Measurements from ENCODE around the gene PARN.
"Not testable (repeated sequence)": the region's sequence is repeated elsewhere in the genome, so short reads cannot be mapped to it uniquely, and the experiment has no call there.

Gene PARN

GRCh38 chr16:14632693-14633569 lies 2.9 kb upstream of the PARN start, which contains the start of gene BFAR:
TSS of gene BFAR (plus strand) at chr16:14632951. CDS start at chr16:14644347, 11,396 bp downstream.
- TF ChIP-seq, protein P1, sequence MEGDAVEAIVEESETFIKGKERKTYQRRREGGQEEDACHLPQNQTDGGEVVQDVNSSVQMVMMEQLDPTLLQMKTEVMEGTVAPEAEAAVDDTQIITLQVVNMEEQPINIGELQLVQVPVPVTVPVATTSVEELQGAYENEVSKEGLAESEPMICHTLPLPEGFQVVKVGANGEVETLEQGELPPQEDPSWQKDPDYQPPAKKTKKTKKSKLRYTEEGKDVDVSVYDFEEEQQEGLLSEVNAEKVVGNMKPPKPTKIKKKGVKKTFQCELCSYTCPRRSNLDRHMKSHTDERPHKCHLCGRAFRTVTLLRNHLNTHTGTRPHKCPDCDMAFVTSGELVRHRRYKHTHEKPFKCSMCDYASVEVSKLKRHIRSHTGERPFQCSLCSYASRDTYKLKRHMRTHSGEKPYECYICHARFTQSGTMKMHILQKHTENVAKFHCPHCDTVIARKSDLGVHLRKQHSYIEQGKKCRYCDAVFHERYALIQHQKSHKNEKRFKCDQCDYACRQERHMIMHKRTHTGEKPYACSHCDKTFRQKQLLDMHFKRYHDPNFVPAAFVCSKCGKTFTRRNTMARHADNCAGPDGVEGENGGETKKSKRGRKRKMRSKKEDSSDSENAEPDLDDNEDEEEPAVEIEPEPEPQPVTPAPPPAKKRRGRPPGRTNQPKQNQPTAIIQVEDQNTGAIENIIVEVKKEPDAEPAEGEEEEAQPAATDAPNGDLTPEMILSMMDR (IDR thresholded peaks at IDR 0.05), result no peak
- DNase-seq (ENCODE audit: low spot score), result peak; percentile 99
- H3K4me3 ChIP-seq, result peak within 1 kb of the TSS; percentile 76
- H3K27ac ChIP-seq, result peak within 1 kb of the TSS; percentile 91 to 94

DNA sequence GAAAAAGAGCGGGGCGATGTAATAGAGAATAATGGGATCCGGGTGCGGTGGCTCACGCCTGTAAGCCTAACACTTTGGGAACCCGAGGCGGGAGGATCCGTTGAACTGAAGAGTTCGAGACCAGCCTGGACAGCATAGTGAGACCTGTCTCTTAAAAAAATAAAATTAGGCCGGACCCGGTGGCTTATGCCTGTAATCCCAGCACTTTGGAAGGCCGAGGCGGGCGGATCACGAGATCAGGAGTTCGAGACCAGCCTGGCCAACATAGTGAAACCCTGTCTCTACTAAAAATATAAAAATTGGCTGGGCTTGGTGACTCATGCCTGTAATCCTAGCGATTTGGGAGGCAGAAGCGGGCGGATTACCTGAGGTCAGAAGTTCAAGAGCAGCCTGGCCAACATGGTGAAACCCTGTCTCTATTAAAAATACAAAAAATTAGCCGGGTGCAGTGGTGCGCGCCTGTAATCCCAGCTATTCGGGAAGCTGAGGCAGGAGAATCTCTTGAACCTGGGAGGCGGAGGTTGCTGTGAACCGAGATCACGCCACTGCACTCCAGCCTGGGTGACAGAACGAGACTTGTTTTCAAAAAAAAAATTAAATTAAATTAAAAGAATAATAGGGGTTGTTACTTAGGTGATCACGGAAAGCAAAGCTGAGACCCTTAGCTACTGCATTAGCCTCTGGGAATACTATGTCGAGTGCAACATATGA lies 715 bp upstream of the PARN start:
- DNase-seq (ENCODE audit: low spot score), result not testable (repeated sequence)
- H3K27ac ChIP-seq, result peak overlapping the region; percentile 93 to 97
- H3K4me3 ChIP-seq, result peak overlapping the region; percentile 91

GRCh38 chr16:14629612-14629918 lies 495 bp downstream of the PARN start:
- H3K27ac ChIP-seq, result peak overlapping the region; percentile 93 to 97
- TF ChIP-seq, protein P1 (IDR thresholded peaks at IDR 0.05), result no peak
- H3K4me3 ChIP-seq, result peak overlapping the region; percentile 91
- DNase-seq (ENCODE audit: low spot score), result no peak

DNA sequence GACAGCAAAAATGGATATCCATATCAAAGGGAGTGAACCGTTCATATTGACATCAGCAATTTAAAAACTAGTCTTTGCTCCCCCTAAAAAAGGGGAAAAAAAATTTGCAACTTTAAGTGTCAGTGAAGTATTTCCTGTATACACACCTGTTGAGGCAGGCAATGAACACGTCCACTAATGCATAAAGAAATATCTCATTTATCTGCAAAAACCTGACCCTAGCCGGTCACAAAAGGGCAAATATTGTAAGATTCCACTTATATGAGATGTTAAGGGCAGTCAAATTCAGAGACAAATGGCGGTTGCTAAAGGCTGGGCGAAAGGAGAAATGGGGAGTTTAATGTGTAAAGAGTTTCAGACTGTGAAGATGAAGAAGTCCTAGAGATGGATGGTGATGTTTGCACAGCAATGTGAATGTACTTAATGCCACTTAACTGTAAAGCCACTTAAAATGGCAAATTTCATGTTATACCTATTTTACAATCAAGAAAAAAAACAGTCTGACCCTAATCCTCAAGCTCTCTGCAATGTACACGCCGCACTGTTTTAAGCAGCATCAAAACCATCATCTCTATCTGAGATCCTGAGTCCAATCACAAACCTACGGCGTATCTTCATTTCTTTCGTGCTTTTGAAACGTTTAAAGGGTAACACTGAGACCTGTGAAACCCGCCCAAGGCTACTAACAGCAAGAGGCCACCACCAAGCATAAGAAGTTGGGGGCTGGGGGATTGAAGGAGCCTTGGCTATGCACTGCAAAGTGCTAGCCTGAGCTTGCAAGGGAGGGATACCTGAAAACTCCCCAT lies 1.1 kb downstream of the PARN start:
- TF ChIP-seq, protein P1 (IDR thresholded peaks at IDR 0.05), result no peak
- H3K27ac ChIP-seq, result peak overlapping the region; percentile 93 to 97
- H3K4me3 ChIP-seq, result peak overlapping the region; percentile 91
- no peak for DNase-seq (ENCODE audit: low spot score)

- Histone ChIP-seq H3K27ac (no peak overlapping the region), H3K4me3 (no peak overlapping the region)
- DNase-seq (ENCODE audit: low spot score), result no peak
- TF ChIP-seq, protein P1 (IDR thresholded peaks at IDR 0.05), result no peak
Observed at GRCh38 chr16:14627078-14627477, 3.0 kb downstream of the PARN start.

DNA sequence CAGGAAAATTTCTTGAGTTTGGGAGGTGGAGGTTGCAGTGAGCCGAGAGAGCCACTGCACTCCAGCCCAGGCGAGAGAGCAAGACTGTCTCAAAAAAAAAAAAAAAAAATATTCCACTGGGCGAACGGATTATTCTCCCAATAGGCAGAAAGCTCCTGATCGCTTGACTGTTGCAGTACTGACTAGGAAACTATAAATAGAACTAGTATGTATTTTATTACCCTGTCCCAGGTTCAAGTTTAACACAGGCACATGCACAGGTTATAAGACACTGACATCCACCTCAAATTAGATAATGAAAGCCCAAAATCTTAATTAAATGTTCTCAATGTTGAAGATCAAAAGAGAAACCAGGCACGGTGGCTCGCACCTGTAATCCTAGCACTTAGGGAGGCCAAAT lies 11.5 kb downstream of the PARN start:
- TF ChIP-seq, protein P1 (IDR thresholded peaks at IDR 0.05), result no peak
- H3K4me3 ChIP-seq, result no peak overlapping the region
- H3K27ac ChIP-seq, result no peak overlapping the region
- DNase-seq (ENCODE audit: low spot score), result no peak

DNA sequence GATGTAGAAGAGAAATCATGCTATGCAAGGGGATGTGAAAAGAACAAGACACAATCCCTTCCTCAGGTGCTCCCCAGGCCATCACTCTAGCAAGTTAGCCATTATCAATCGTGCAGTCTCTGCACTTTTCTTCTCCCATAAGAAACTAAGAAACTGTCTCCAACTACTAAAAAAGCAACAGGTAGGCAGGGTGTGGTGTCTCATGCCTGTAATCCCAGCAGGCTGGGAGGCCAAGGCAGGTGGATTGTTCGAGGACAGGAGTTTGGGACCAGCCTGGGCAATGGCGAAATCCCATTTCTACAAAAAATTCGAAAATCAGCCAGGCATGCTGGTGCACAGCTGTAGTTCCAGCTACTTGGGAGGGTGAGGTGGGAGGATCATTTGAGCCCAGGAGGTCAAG lies 13.8 kb downstream of the PARN start:
- no peak overlapping the region for H3K4me3 ChIP-seq
- H3K27ac ChIP-seq, result no peak overlapping the region
- no peak for DNase-seq (ENCODE audit: low spot score)
- TF ChIP-seq, protein P1 (IDR thresholded peaks at IDR 0.05), result no peak
